HEK293 (cell line): Measurements from ENCODE around the gene PPOX.

ENCODE experiments used
- CTCF ChIA-PET: fragments of 350-600 bp; formaldehyde crosslinking; extraction: SDS; loops from one replicate; lab custom pipeline; 2021; ENCODE audit warnings: antibody characterized with exemption; lab: Yijun Ruan, JAX
- POLR2A ChIA-PET: fragments of 300-600 bp; formaldehyde crosslinking; extraction: SDS; loops from one replicate; lab custom pipeline; 2020; ENCODE audit warnings: antibody characterized with exemption, inconsistent platforms; lab: Yijun Ruan, JAX
- H3K27ac ChIP-seq: fragments of 200-500 bp; sonication (Bioruptor generic); 2 replicates; pipeline ENCODE4 v1.5.1; 2014; ENCODE audit warnings: low read depth, low read length, control low read depth, inconsistent platforms; ENCODE audit errors: extremely low read depth
- H3K36me3 ChIP-seq, 2 experiments: fragments of 200-500 bp in 1 of 2; sonication (Bioruptor generic) in 1 of 2; 1 replicate in 1 of 2; 2 replicates in 1 of 2; pipeline ENCODE4 v1.5.1; 2014 to 2017; ENCODE audit warnings: inconsistent platforms in 2 of 2, low read length in 2 of 2; ENCODE audit not compliant: control insufficient read depth in 2 of 2, insufficient read depth in 1 of 2
- H3K4me1 ChIP-seq: fragments of 200-500 bp; sonication (Bioruptor generic); 2 replicates; pipeline ENCODE4 v1.5.1; 2014; ENCODE audit warnings: mild to moderate bottlenecking, low read length, inconsistent platforms; ENCODE audit not compliant: control insufficient read depth, insufficient read depth
- H3K4me3 ChIP-seq: 2 replicates; pipeline ENCODE4 v1.5.1; 2011; ENCODE audit warnings: low read depth, mild to moderate bottlenecking, control low read depth, low read length, moderate library complexity
- H3K9me3 ChIP-seq: fragments of 200-500 bp; sonication (Bioruptor generic); 2 replicates; pipeline ENCODE4 v1.5.1; 2014; ENCODE audit warnings: low read depth, low read length, inconsistent platforms; ENCODE audit not compliant: control insufficient read depth, insufficient read depth
- HOXA7 ChIP-seq: sonication (generic); formaldehyde crosslinking; IDR thresholded peaks from 2 replicates; pipeline ENCODE4 v1.8.1; 2022; ENCODE audit warnings: missing genetic modification reagents, borderline replicate concordance
- INSM2 ChIP-seq: fragments of 450-650 bp; formaldehyde crosslinking; IDR thresholded peaks from 2 replicates; pipeline ENCODE4 v1.5.1; 2016; ENCODE audit warnings: missing biosample characterization, missing genetic modification characterization
- MZF1 ChIP-seq: fragments of 450-650 bp; formaldehyde crosslinking; IDR thresholded peaks from 2 replicates; pipeline ENCODE4 v1.5.1; 2017; ENCODE audit warnings: missing biosample characterization, missing genetic modification characterization, borderline replicate concordance
- PATZ1 ChIP-seq: fragments of 450-650 bp; formaldehyde crosslinking; IDR thresholded peaks from 2 replicates; pipeline ENCODE4 v1.5.1; 2016; ENCODE audit warnings: missing biosample characterization, missing genetic modification characterization
- PBX3 ChIP-seq: sonication (generic); formaldehyde crosslinking; IDR thresholded peaks from 2 replicates; pipeline ENCODE4 v1.8.1; 2022; ENCODE audit warnings: mild to moderate bottlenecking, moderate library complexity, missing genetic modification reagents
- PRDM1 ChIP-seq: fragments of 450-650 bp; formaldehyde crosslinking; IDR thresholded peaks from 2 replicates; pipeline ENCODE4; 2016; ENCODE audit warnings: missing biosample characterization, missing genetic modification characterization
- PRDM10 ChIP-seq: fragments of 450-650 bp; formaldehyde crosslinking; IDR thresholded peaks from 2 replicates; pipeline ENCODE4 v1.5.1; 2016; ENCODE audit warnings: missing biosample characterization, missing genetic modification characterization
- SCRT2 ChIP-seq: fragments of 450-650 bp; formaldehyde crosslinking; IDR thresholded peaks from 2 replicates; pipeline ENCODE4 v1.5.1; 2016; ENCODE audit warnings: missing biosample characterization, missing genetic modification characterization
- ZBTB1 ChIP-seq: fragments of 450-650 bp; formaldehyde crosslinking; IDR thresholded peaks from 2 replicates; pipeline ENCODE4 v1.5.1; 2016; ENCODE audit warnings: missing biosample characterization, missing genetic modification characterization
- ZFHX2 ChIP-seq: fragments of 450-650 bp; formaldehyde crosslinking; conservative IDR thresholded peaks from 2 replicates; pipeline ENCODE4 v1.5.1; 2016; ENCODE audit warnings: missing biosample characterization, missing genetic modification characterization
- ZNF140 ChIP-seq: fragments of 450-650 bp; formaldehyde crosslinking; IDR thresholded peaks from 2 replicates; pipeline ENCODE4 v1.5.1; 2016; ENCODE audit warnings: missing biosample characterization, missing genetic modification characterization
- ZNF18 ChIP-seq: fragments of 450-650 bp; formaldehyde crosslinking; IDR thresholded peaks from 2 replicates; pipeline ENCODE4 v1.5.1; 2016; ENCODE audit warnings: missing biosample characterization, missing genetic modification characterization
- ZNF266 ChIP-seq: fragments of 450-650 bp; formaldehyde crosslinking; IDR thresholded peaks from 2 replicates; pipeline ENCODE4 v1.5.1; 2016; ENCODE audit warnings: missing biosample characterization, missing genetic modification characterization, low read depth
- ZNF362 ChIP-seq: fragments of 450-650 bp; formaldehyde crosslinking; IDR thresholded peaks from 2 replicates; pipeline ENCODE4 v1.5.1; 2016; ENCODE audit warnings: missing biosample characterization, missing genetic modification characterization
- ZNF398 ChIP-seq: fragments of 450-650 bp; formaldehyde crosslinking; IDR thresholded peaks from 2 replicates; pipeline ENCODE4 v1.5.1; 2017; ENCODE audit warnings: missing biosample characterization, missing genetic modification characterization
- ZNF416 ChIP-seq: fragments of 450-650 bp; formaldehyde crosslinking; IDR thresholded peaks from 2 replicates; pipeline ENCODE4 v1.5.1; 2016; ENCODE audit warnings: missing biosample characterization, missing genetic modification characterization
- ZNF426 ChIP-seq: fragments of 450-650 bp; formaldehyde crosslinking; IDR thresholded peaks from 2 replicates; pipeline ENCODE4 v1.5.1; 2017; ENCODE audit warnings: missing biosample characterization, missing genetic modification characterization, mild to moderate bottlenecking, inconsistent platforms, moderate library complexity
- ZNF433 ChIP-seq: fragments of 450-650 bp; formaldehyde crosslinking; IDR thresholded peaks from 2 replicates; pipeline ENCODE4 v1.5.1; 2016; ENCODE audit warnings: missing biosample characterization, missing genetic modification characterization, low read depth
- ZNF626 ChIP-seq: fragments of 450-650 bp; sonication (Bioruptor Pico); formaldehyde crosslinking; IDR thresholded peaks from 2 replicates; pipeline ENCODE4 v1.5.1; 2018; ENCODE audit warnings: missing biosample characterization, missing genetic modification characterization, inconsistent platforms
- ZSCAN5A ChIP-seq: fragments of 450-650 bp; formaldehyde crosslinking; IDR thresholded peaks from 2 replicates; pipeline ENCODE4 v1.5.1; 2016; ENCODE audit warnings: missing biosample characterization, missing genetic modification characterization

The PPOX gene

GRCh38 chr1:161185282-161185682, 19.1 kb downstream of the PPOX start:
- CTCF ChIA-PET, result interaction anchor here (1.3 kb wide), 1 partner anchor 40 kb away, joined by 4 read pairs; the partner anchor contains the start of gene TOMM40L
- Histone ChIP-seq H3K27ac (no peak overlapping the region), H3K4me1 (no peaks in the 10 kb centered on the region), H3K9me3 (no peaks in the 10 kb centered on the region), H3K4me3 (no peak overlapping the region), H3K36me3 (no peaks in the 10 kb centered on the region)
- POLR2A ChIA-PET, result no interaction called here
- peak; percentile 42; the same call in 1 of the 2 replicates for TF ChIP-seq ZNF398 (tag by site-specific recombination)
- 0 out of 2 replicates have a peak, but pooled peaks have one; percentile 28 for TF ChIP-seq ZFHX2 (tag by site-specific recombination)
- no peak for TF ChIP-seq PRDM1 (tag by site-specific recombination)
- TF ChIP-seq ZSCAN5A (tag by site-specific recombination), result no peak
- no peak for TF ChIP-seq SCRT2 (tag by site-specific recombination)
- TF ChIP-seq PRDM10 (tag by site-specific recombination), result peak; percentile 96
- no peak for TF ChIP-seq ZNF266 (tag by site-specific recombination)
- no peak for TF ChIP-seq ZNF426 (tag by site-specific recombination)
- no peak for TF ChIP-seq ZNF18 (tag by site-specific recombination)
- TF ChIP-seq ZNF140, result no peak
- no peak for TF ChIP-seq MZF1 (tag by site-specific recombination)
- no peak for TF ChIP-seq PATZ1 (tag by site-specific recombination)
- TF ChIP-seq ZNF362 (tag by site-specific recombination), result no peak
- TF ChIP-seq INSM2 (tag by site-specific recombination), result no peak
- no peak for TF ChIP-seq ZNF626 (tag by site-specific recombination)
- no peak for TF ChIP-seq HOXA7 (CRISPR knock-in tag)
- no peak for TF ChIP-seq PBX3
- TF ChIP-seq ZBTB1 (tag by site-specific recombination), result no peak
- no peak for TF ChIP-seq ZNF433
- TF ChIP-seq ZNF416 (tag by site-specific recombination), result no peak
- TF ChIP-seq, all 188 proteins: peak for 3
